Activated CD8-positive, alpha-beta T cell treated with anti-CD3 and anti-CD28 coated beads, Interleukin-2, amount 10 ng/mL, durations not matched to agents 7 days and 5 days (primary cell): ENCODE data around the gene KIF3B. TPM values are rescaled to one million over a fixed set of nuclear protein-coding genes. Genes with fewer than 3 reads are reported as not detected.
"Not testable (repeated sequence)": the region's sequence is repeated elsewhere in the genome, so short reads cannot be mapped to it uniquely, and the experiment has no call there.

Experiments used
- ATAC-seq: fragments of 150-1000 bp; cut with Tn5 transposase; one replicate; pipeline ENCODE4 v1.10.0; 2021; ENCODE audit warnings: moderate library complexity
- CTCF ChIA-PET: fragments of 350-600 bp; sonication (Branson Sonifier 250); formaldehyde crosslinking; loops from one replicate; lab custom pipeline; 2021; ENCODE audit warnings: antibody characterized with exemption; lab: Charles Lee
- POLR2A ChIA-PET: fragments of 350-600 bp; sonication (Branson Sonifier 250); formaldehyde crosslinking; loops from one replicate; lab custom pipeline; 2021; ENCODE audit warnings: antibody characterized with exemption; lab: Charles Lee
- DNase-seq: peaks from one replicate; pipeline ENCODE4 v3.0.0-alpha.2; 2020
- H3K27ac Mint-ChIP-seq: one replicate; pipeline ENCODE4 v1.8.0; 2021; ENCODE audit warnings: mild to moderate bottlenecking, mixed read lengths
- H3K27me3 Mint-ChIP-seq: one replicate; pipeline ENCODE4 v1.8.0; 2021; ENCODE audit warnings: low read depth, mixed read lengths
- H3K36me3 Mint-ChIP-seq: one replicate; pipeline ENCODE4 v1.8.0; 2021; ENCODE audit warnings: low read depth, mixed read lengths
- H3K4me1 Mint-ChIP-seq: one replicate; pipeline ENCODE4 v1.8.0; 2021; ENCODE audit warnings: low read depth, mixed read lengths
- H3K4me3 Mint-ChIP-seq: one replicate; pipeline ENCODE4 v1.8.0; 2021; ENCODE audit warnings: mild to moderate bottlenecking, mixed read lengths
- H3K9me3 Mint-ChIP-seq: one replicate; pipeline ENCODE4 v1.8.0; 2022; ENCODE audit warnings: mixed read lengths; ENCODE audit not compliant: insufficient read depth
- total RNA-seq, 2 experiments: library from RNA; stranded (reverse); gene quantifications; one replicate each; pipeline ENCODE4 v1.2.3, GENCODE V29; 2021

Gene KIF3B
- total RNA-seq, 2 experiments from 2014 or later, result 15.1 to 16.0 TPM

GRCh38 chr20:32236048-32236533 is 41.4 kb upstream of the KIF3B start:
- H3K9me3 Mint-ChIP-seq, result no peaks in the 10 kb centered on the region
- peak overlapping the region; percentile 49 for H3K27ac Mint-ChIP-seq
- ChIA-PET POLR2A (interaction anchor here (0.8 kb wide), 1 partner anchor 12 kb away, joined by 3 read pairs; no protein-coding TSS in a partner anchor), CTCF (interaction anchor here (1.1 kb wide), 1 partner anchor 45 kb away, joined by 3 read pairs; no protein-coding TSS in a partner anchor)
- H3K36me3 Mint-ChIP-seq, result peaks cover 46% of the 10 kb centered on the region
- H3K4me1 Mint-ChIP-seq, result peaks cover 30% of the 10 kb centered on the region
- no peaks in the 10 kb centered on the region for H3K27me3 Mint-ChIP-seq
- no peak for ATAC-seq
- no peak for DNase-seq
- no peak overlapping the region for H3K4me3 Mint-ChIP-seq

- H3K27ac Mint-ChIP-seq, result no peak overlapping the region
- H3K4me1 Mint-ChIP-seq, result peaks cover 23% of the 10 kb centered on the region
- H3K9me3 Mint-ChIP-seq, result no peaks in the 10 kb centered on the region
- ChIA-PET CTCF (no interaction called here), POLR2A (no interaction called here)
- no peaks in the 10 kb centered on the region for H3K27me3 Mint-ChIP-seq
- no peak for DNase-seq
- no peak overlapping the region for H3K4me3 Mint-ChIP-seq
- H3K36me3 Mint-ChIP-seq, result peaks cover 39% of the 10 kb centered on the region
- ATAC-seq, result no peak
These were observed 40.6 kb upstream of the KIF3B start for GRCh38 chr20:32236819-32237218.

- ATAC-seq (no peak), DNase-seq (no peak)
- Mint-ChIP-seq H3K27me3 (no peaks in the 10 kb centered on the region), H3K27ac (no peak overlapping the region), H3K4me1 (peaks cover 17% of the 10 kb centered on the region), H3K9me3 (no peaks in the 10 kb centered on the region), H3K4me3 (no peak overlapping the region), H3K36me3 (peaks cover 33% of the 10 kb centered on the region)
- POLR2A ChIA-PET, result no interaction called here
- CTCF ChIA-PET, result no interaction called here
These were observed 40.0 kb upstream of the KIF3B start for GRCh38 chr20:32237419-32237818.

- Mint-ChIP-seq H3K4me3 (no peak overlapping the region), H3K9me3 (no peaks in the 10 kb centered on the region), H3K27ac (no peak overlapping the region), H3K27me3 (no peaks in the 10 kb centered on the region), H3K4me1 (peaks cover 6% of the 10 kb centered on the region), H3K36me3 (peaks cover 19% of the 10 kb centered on the region)
- ATAC-seq (no peak), DNase-seq (no peak)
- POLR2A ChIA-PET, result interaction anchor here (0.9 kb wide), 1 partner anchor 38 kb away, joined by 3 read pairs; no protein-coding TSS in a partner anchor
- CTCF ChIA-PET, result no interaction called here
These were observed 38.7 kb upstream of the KIF3B start for GRCh38 chr20:32238483-32239425.

- no peak overlapping the region for H3K4me3 Mint-ChIP-seq
- peaks cover 3% of the 10 kb centered on the region for H3K4me1 Mint-ChIP-seq
- no peaks in the 10 kb centered on the region for H3K9me3 Mint-ChIP-seq
- DNase-seq, result no peak
- CTCF ChIA-PET, result interaction anchor here (0.6 kb wide), 1 partner anchor 969 kb away, joined by 3 read pairs; no protein-coding TSS in a partner anchor
- no peak overlapping the region for H3K27ac Mint-ChIP-seq
- ATAC-seq, result no peak
- peaks cover 7% of the 10 kb centered on the region for H3K36me3 Mint-ChIP-seq
- POLR2A ChIA-PET, result interaction anchor here (0.6 kb wide), 1 partner anchor 106 kb away, joined by 4 read pairs; no protein-coding TSS in a partner anchor
- H3K27me3 Mint-ChIP-seq, result no peaks in the 10 kb centered on the region
These were observed 37.2 kb upstream of the KIF3B start for GRCh38 chr20:32240205-32240604.

- H3K4me1 Mint-ChIP-seq, result peaks cover 3% of the 10 kb centered on the region
- H3K9me3 Mint-ChIP-seq, result no peaks in the 10 kb centered on the region
- ATAC-seq (no peak), DNase-seq (no peak)
- H3K36me3 Mint-ChIP-seq, result no peaks in the 10 kb centered on the region
- POLR2A ChIA-PET, result interaction anchor here (0.9 kb wide), 1 partner anchor 126 kb away, joined by 3 read pairs; no protein-coding TSS in a partner anchor
- H3K27ac Mint-ChIP-seq, result no peak overlapping the region
- CTCF ChIA-PET, result no interaction called here
- H3K4me3 Mint-ChIP-seq, result no peak overlapping the region
- H3K27me3 Mint-ChIP-seq, result no peaks in the 10 kb centered on the region
These were observed 35.6 kb upstream of the KIF3B start for GRCh38 chr20:32241807-32242206.

- Mint-ChIP-seq H3K9me3 (no peaks in the 10 kb centered on the region), H3K4me3 (no peak overlapping the region), H3K4me1 (peaks cover 7% of the 10 kb centered on the region), H3K36me3 (no peaks in the 10 kb centered on the region), H3K27ac (no peak overlapping the region), H3K27me3 (no peaks in the 10 kb centered on the region)
- no peak for ATAC-seq
- CTCF ChIA-PET, result interaction anchor here (1.1 kb wide), 1 partner anchor 41 kb away, joined by 3 read pairs; no protein-coding TSS in a partner anchor
- POLR2A ChIA-PET, result interaction anchor here (0.6 kb wide), 1 partner anchor 12 kb away, joined by 4 read pairs; no protein-coding TSS in a partner anchor
- no peak for DNase-seq
These were observed 33.2 kb upstream of the KIF3B start for GRCh38 chr20:32244150-32244823.

- H3K27ac Mint-ChIP-seq, result no peak overlapping the region
- ATAC-seq (no peak), DNase-seq (no peak)
- CTCF ChIA-PET, result no interaction called here
- H3K36me3 Mint-ChIP-seq, result no peaks in the 10 kb centered on the region
- no peak overlapping the region for H3K4me3 Mint-ChIP-seq
- H3K4me1 Mint-ChIP-seq, result peaks cover 11% of the 10 kb centered on the region
- POLR2A ChIA-PET, result no interaction called here
- H3K27me3 Mint-ChIP-seq, result no peaks in the 10 kb centered on the region
- H3K9me3 Mint-ChIP-seq, result no peaks in the 10 kb centered on the region
These were observed 32.5 kb upstream of the KIF3B start for GRCh38 chr20:32244959-32245358.

GRCh38 chr20:32246208-32246607 is 31.2 kb upstream of the KIF3B start:
- CTCF ChIA-PET, H3K4me3 Mint-ChIP-seq: not testable (repeated sequence)

GRCh38 chr20:32248043-32248442 is 29.4 kb upstream of the KIF3B start:
- no peak for DNase-seq
- peaks cover 27% of the 10 kb centered on the region for H3K4me1 Mint-ChIP-seq
- H3K27me3 Mint-ChIP-seq, result no peaks in the 10 kb centered on the region
- no peak for ATAC-seq
- H3K36me3 Mint-ChIP-seq, result peaks cover 2% of the 10 kb centered on the region
- CTCF ChIA-PET, result interaction anchor here (0.7 kb wide), 1 partner anchor 16 kb away, joined by 3 read pairs; no protein-coding TSS in a partner anchor
- no peak overlapping the region for H3K27ac Mint-ChIP-seq
- POLR2A ChIA-PET, result interaction anchor here (1.0 kb wide), 1 partner anchor 12 kb away, joined by 3 read pairs; no protein-coding TSS in a partner anchor
- H3K9me3 Mint-ChIP-seq, result peaks cover under 1% of the 10 kb centered on the region
- no peak overlapping the region for H3K4me3 Mint-ChIP-seq

More at GRCh38 chr20:32246208-32246607, 31.2 kb upstream of the KIF3B start:
- H3K27me3 Mint-ChIP-seq, H3K9me3 Mint-ChIP-seq, DNase-seq, H3K36me3 Mint-ChIP-seq, POLR2A ChIA-PET, ATAC-seq: not testable (repeated sequence)
- Mint-ChIP-seq H3K4me1 (peaks cover 13% of the 10 kb centered on the region), H3K27ac (peak overlapping the region; percentile 44)

- Mint-ChIP-seq H3K9me3 (peaks cover 4% of the 10 kb centered on the region), H3K27me3 (no peaks in the 10 kb centered on the region), H3K4me1 (peaks cover 30% of the 10 kb centered on the region), H3K36me3 (peaks cover 6% of the 10 kb centered on the region), H3K4me3 (peak overlapping the region; percentile 4), H3K27ac (peak overlapping the region; percentile 87)
- POLR2A ChIA-PET, result interaction anchor here (1.0 kb wide), 1 partner anchor 13 kb away, joined by 3 read pairs; no protein-coding TSS in a partner anchor
- CTCF ChIA-PET, result no interaction called here
- ATAC-seq (peak; percentile 89), DNase-seq (peak; percentile 77)
These were observed 28.3 kb upstream of the KIF3B start for GRCh38 chr20:32249030-32249738.
